Measurements from ENCODE around the gene CDC25A. TPM values are rescaled to one million over a fixed set of nuclear protein-coding genes. Genes with fewer than 3 reads are reported as not detected.
A peak's percentile ranks its signal among the peaks of the same experiment; 100 is the strongest.

CDC25A gene
- total RNA-seq, 2 donors from 2014 or later, result 0.33 TPM; not detected in 1

- ATAC-seq (no peak), DNase-seq (no peak)
- H3K36me3 ChIP-seq (replicated peaks in 1 of 2; ENCODE audit: insufficient read depth in 1 of 2, low read depth in 2 of 2), result no peaks in the 10 kb centered on the region
- no peaks in the 10 kb centered on the region for H3K9me3 ChIP-seq
- 76 to 77% methylated on average over 6 of the region's 6 CpGs for WGBS, 2 donors
- TF ChIP-seq POLR2A (IDR thresholded peaks at IDR 0.05) (no peak), CTCF (IDR thresholded peaks at IDR 0.05) (no peak)
- no peaks in the 10 kb centered on the region for H3K27me3 ChIP-seq
- H3K4me1 ChIP-seq, result peaks cover 15% of the 10 kb centered on the region
- intact Hi-C loops (cut with DNase I), result no loop called here
- H3K4me3 ChIP-seq, result no peak overlapping the region
- no peak overlapping the region for H3K27ac ChIP-seq
Measured at GRCh38 chr3:48189321-48189720, 1.1 kb upstream of the CDC25A start.

- peak in 3 of 4 donors; percentile 53 to 78 (median 68) for DNase-seq
- Histone ChIP-seq H3K36me3 (replicated peaks in 1 of 2; ENCODE audit: insufficient read depth in 1 of 2, low read depth in 2 of 2) (no peaks in the 10 kb centered on the region), H3K4me3 (peak overlapping the region; percentile 44 to 55), H3K4me1 (peaks cover 15% of the 10 kb centered on the region), H3K9me3 (no peaks in the 10 kb centered on the region), H3K27ac (peak overlapping the region in 3 of 4 donors; percentile 24 to 81 (median 49)), H3K27me3 (no peaks in the 10 kb centered on the region)
- intact Hi-C loops (cut with DNase I), result no loop called here
- ATAC-seq, result peak; percentile 31
- no peak for TF ChIP-seq CTCF (IDR thresholded peaks at IDR 0.05)
- no peak for TF ChIP-seq POLR2A (IDR thresholded peaks at IDR 0.05)
- WGBS, 2 donors, result 0% methylated on average over 1 to 32 of the region's 87 CpGs
Measured at GRCh38 chr3:48187579-48188265, 495 bp downstream of the CDC25A start.

GRCh38 chr3:48187301-48187578, 977 bp downstream of the CDC25A start:
- Histone ChIP-seq H3K36me3 (replicated peaks in 1 of 2; ENCODE audit: insufficient read depth in 1 of 2, low read depth in 2 of 2) (no peaks in the 10 kb centered on the region), H3K4me1 (peaks cover 15% of the 10 kb centered on the region), H3K9me3 (no peaks in the 10 kb centered on the region), H3K27me3 (no peaks in the 10 kb centered on the region), H3K4me3 (peak overlapping the region; percentile 44 to 55), H3K27ac (peak overlapping the region in 1 of 4 donors; percentile 81)
- no peak for DNase-seq
- intact Hi-C loops (cut with DNase I), result no loop called here
- WGBS, 2 donors, result 11% methylated on average over 8 of the region's 8 CpGs
- no peak for ATAC-seq
- no peak for TF ChIP-seq CTCF (IDR thresholded peaks at IDR 0.05)
- TF ChIP-seq POLR2A (IDR thresholded peaks at IDR 0.05), result no peak

- intact Hi-C loops (cut with DNase I), result no loop called here
- Histone ChIP-seq H3K4me3 (no peak overlapping the region), H3K4me1 (peaks cover 15% of the 10 kb centered on the region), H3K27ac (peak overlapping the region in 1 of 4 donors; percentile 81), H3K27me3 (no peaks in the 10 kb centered on the region), H3K36me3 (replicated peaks in 1 of 2; ENCODE audit: insufficient read depth in 1 of 2, low read depth in 2 of 2) (no peaks in the 10 kb centered on the region), H3K9me3 (no peaks in the 10 kb centered on the region)
- DNase-seq, result no peak
- TF ChIP-seq CTCF (IDR thresholded peaks at IDR 0.05) (no peak), POLR2A (IDR thresholded peaks at IDR 0.05) (no peak)
- 35 to 49% methylated on average over 7 of the region's 7 CpGs for WGBS, 2 donors
- no peak for ATAC-seq
Measured at GRCh38 chr3:48186631-48187300, 1.5 kb downstream of the CDC25A start.

GRCh38 chr3:48185129-48185528, 3.1 kb downstream of the CDC25A start:
- H3K9me3 ChIP-seq, result no peaks in the 10 kb centered on the region
- 92 to 98% methylated on average over 4 of the region's 4 CpGs for WGBS, 2 donors
- H3K27me3 ChIP-seq, result no peaks in the 10 kb centered on the region
- no peaks in the 10 kb centered on the region for H3K36me3 ChIP-seq (replicated peaks in 1 of 2; ENCODE audit: insufficient read depth in 1 of 2, low read depth in 2 of 2)
- DNase-seq, result no peak
- intact Hi-C loops (cut with DNase I), result no loop called here
- no peak overlapping the region for H3K4me3 ChIP-seq
- peaks cover 15% of the 10 kb centered on the region for H3K4me1 ChIP-seq
- TF ChIP-seq POLR2A (IDR thresholded peaks at IDR 0.05) (no peak), CTCF (IDR thresholded peaks at IDR 0.05) (no peak)
- ATAC-seq, result no peak
- H3K27ac ChIP-seq, result no peak overlapping the region

Measured in body of pancreas (tissue), 4 donors.